Activated CD4-positive, CD25-positive, alpha-beta regulatory T cell (primary cell): ENCODE measurements around the gene ENAH.

Source experiments
- DNase-seq, 4 experiments: peaks; one replicate each; lab custom pipeline; 2025; lab: John Stamatoyannopoulos, UW

Gene ENAH

GRCh38 chr1:225471453-225472301 lies 181.2 kb downstream of the ENAH start:
- DNase-seq = no peak

- no peak for DNase-seq
These were observed 181.8 kb downstream of the ENAH start for GRCh38 chr1:225471109-225471452.

GRCh38 chr1:225470211-225471108 lies 182.5 kb downstream of the ENAH start:
- DNase-seq = no peak

GRCh38 chr1:225469051-225469450 lies 183.9 kb downstream of the ENAH start:
- no peak for DNase-seq

GRCh38 chr1:225468270-225469020 lies 184.5 kb downstream of the ENAH start:
- DNase-seq = no peak

GRCh38 chr1:225467193-225468020 lies 185.5 kb downstream of the ENAH start:
- peak; percentile 47 to 73 (median 58) for DNase-seq

- DNase-seq = no peak
These were observed 186.1 kb downstream of the ENAH start for GRCh38 chr1:225466848-225467192.

- no peak for DNase-seq
These were observed 187.0 kb downstream of the ENAH start for GRCh38 chr1:225465793-225466517.

GRCh38 chr1:225464851-225465792 lies 187.8 kb downstream of the ENAH start:
- DNase-seq = no peak

- DNase-seq = no peak
These were observed 190.0 kb downstream of the ENAH start for GRCh38 chr1:225462714-225463574.

GRCh38 chr1:225462429-225462713 lies 190.6 kb downstream of the ENAH start:
- no peak for DNase-seq

- DNase-seq = no peak
These were observed 191.1 kb downstream of the ENAH start for GRCh38 chr1:225461533-225462428.

GRCh38 chr1:225460737-225461532 lies 192.0 kb downstream of the ENAH start:
- no peak for DNase-seq

GRCh38 chr1:225460021-225460736 lies 192.7 kb downstream of the ENAH start:
- DNase-seq = no peak

- DNase-seq = no peak
These were observed 194.7 kb downstream of the ENAH start for GRCh38 chr1:225458222-225458631.

- DNase-seq = peak in 2 of 4 experiments; percentile 53 to 59
These were observed 198.2 kb downstream of the ENAH start for GRCh38 chr1:225454733-225455132.
